GM21367 (cell line): Measurements from ENCODE around the gene RTP5.
A peak's percentile ranks its signal among the peaks of the same experiment; 100 is the strongest.

Source experiments
- ATAC-seq: cut with Tn5 transposase; IDR thresholded peaks from one replicate; pipeline ENCODE4 v1.9.1; 2021; ENCODE audit not compliant: unreplicated experiment

RTP5 gene

GRCh38 chr2:241843321-241844065, 26.0 kb upstream of the RTP5 start:
- ATAC-seq, result peak; percentile 9

GRCh38 chr2:241844066-241844728, 25.3 kb upstream of the RTP5 start:
- peak; percentile 48 for ATAC-seq

DNA sequence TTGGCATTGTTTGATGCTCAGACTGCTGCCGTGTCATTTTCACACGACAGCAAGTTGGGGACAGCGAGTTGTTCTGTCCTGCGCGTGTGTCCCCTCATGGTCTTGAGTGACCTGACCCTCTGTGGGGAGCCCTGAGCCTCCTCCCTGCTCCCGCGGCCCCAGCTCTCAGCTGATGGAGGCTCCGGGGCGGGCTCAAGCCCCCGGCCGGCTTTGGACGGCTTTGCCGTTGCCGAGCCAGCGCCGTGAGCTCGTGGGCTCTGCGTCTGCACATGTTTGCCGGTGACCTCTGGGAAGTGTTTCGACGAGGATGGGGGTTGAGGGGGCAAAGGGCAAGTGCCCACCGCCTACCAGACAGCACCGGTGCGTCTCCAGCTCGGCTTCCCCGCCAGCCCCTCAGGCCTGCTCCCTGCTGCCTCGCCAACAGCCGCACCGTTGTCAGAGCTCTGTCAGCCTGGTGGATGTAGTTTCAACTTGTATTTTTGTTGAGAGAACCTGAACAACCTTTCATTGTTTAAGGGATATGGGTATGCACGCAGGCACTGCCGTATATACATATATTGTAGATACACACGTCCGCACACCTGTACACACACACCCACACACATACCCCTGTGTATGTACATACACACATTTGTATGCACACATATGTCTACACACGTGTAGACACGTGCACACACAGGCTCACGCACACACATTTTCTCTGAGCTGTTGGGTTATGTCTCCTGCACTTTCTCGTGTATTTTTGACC, 24.5 kb upstream of the RTP5 start:
- no peak for ATAC-seq

- no peak for ATAC-seq
Measured at GRCh38 chr2:241846406-241846805, 23.1 kb upstream of the RTP5 start.

DNA sequence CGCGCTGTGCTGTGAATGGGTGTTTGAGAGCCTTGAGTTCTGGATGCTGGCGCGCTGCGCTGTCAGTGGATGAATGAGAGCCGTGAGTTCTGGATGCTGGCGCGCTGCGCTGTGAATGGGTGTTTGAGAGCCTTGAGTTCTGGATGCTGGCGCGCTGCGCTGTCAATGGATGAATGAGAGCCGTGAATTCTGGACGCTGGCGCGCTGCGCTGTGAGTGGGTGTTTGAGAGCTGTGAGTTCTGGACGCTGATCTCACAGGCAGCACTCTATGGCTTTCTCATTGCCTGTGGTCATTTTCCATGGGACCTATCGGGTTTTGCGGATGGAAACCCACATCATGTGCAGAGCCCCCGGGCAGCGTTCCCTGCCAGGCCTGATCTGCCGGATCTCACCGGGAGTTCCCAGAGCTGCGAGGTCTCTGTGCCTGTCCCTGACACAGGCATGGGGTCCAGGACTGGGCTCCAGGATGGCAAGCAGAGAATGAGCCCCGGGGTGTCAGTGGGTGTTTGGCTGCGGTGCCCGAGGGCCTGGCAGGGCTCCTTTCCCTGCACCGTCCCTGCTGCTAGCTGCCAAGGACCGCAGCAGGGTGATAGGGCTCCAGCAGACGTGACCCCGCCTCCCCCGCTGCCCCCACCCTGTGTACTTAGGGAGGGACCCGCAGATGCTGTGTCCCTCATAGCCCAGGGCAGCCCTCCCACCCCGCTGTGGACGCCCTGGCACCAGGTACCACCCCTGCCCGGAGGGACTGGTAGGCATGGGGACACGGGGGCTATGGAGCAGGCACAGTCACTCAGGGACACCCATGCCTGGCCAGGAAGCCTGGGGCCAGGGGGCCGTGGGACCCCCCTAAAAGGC, 20.5 kb upstream of the RTP5 start:
- no peak for ATAC-seq

- ATAC-seq, result no peak
Measured at GRCh38 chr2:241849616-241850543, 19.6 kb upstream of the RTP5 start.

GRCh38 chr2:241850544-241851324, 18.8 kb upstream of the RTP5 start:
- no peak for ATAC-seq

DNA sequence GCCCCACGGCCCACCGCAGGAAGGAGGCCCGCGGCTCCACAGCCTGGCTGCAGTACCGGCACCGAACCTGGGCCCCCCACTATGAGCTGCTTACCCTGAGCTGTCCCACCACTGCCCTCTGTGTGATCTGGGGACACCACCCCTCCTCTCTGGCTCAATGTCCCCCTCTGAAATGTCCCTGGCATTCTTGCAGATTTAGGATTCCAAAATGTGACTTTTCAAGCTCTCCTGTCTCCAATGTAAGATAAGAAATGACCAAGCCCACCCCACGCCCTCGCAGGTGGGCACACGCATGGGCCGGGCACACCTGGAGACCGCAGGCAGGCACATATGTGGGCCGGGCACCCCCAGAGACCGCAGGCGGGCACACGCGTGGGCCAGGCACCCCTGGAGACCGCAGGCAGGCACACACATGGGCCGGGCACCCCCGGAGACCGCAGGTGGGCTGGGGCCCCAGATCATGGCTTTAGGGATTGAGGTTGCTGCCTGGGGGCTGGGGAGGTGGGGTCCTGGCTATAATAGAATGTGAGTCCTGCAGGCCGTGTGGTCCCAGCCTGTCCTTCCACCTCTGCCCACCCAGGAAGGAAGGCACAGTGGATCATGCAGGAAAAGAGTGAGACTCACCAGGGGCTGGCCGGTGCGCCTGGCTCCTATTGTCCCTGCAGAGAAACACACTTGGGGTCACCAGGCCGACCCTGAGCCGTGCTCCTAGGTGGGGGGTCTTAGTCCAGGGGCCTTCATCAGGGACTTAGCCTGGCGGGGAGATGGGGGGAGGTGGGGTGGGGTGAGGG, 18.0 kb upstream of the RTP5 start:
- ATAC-seq, result no peak

- no peak for ATAC-seq
Measured at GRCh38 chr2:241852116-241852980, 17.2 kb upstream of the RTP5 start.

GRCh38 chr2:241852981-241853631, 16.4 kb upstream of the RTP5 start:
- no peak for ATAC-seq

- no peak for ATAC-seq
Measured at GRCh38 chr2:241853651-241854341, 15.7 kb upstream of the RTP5 start.

DNA sequence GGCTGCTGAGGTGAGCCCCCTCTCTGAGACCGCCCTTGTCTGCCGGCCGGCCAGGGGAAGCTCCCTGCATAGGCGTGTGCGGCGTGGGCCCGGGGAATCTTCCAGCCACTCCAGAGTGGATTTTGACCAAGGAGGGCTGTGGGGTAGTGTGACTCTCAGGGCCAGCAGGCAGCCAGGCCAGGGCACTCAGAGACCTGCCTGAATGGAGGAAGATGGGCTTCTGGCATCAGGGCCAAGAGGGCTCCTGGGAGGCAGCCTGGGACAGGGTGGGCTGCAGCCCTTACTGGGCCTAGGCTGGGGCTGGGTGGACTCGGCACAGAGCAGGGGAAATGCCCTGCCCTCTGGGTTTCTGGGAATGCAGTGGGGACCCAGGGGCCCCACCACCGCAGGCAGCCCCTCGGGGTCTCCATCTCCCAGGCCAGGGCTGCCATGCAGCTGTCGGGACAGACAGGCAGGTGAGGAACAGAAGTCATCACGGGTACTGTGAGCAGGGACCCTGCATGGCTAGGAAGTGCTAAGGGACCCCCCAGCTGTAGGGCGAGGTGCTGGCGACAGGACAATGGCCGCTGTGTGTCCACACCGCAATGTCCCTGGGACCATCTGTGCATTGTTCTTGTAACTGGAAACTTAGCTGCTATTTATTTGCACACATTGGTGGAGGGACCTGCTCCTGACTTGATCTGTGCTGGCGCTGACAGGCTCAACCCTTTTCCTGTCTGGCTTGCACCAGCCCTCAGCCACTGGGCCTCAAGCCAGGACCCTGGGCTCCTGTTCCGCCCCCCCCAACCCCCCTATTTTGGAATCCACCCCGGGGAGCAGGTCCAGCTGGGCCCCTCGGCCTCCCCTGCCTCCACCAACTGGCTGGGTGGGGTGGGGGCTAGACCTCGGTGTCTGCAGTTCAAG, 14.9 kb upstream of the RTP5 start:
- no peak for ATAC-seq

- no peak for ATAC-seq
Measured at GRCh38 chr2:241855245-241855887, 14.2 kb upstream of the RTP5 start.

DNA sequence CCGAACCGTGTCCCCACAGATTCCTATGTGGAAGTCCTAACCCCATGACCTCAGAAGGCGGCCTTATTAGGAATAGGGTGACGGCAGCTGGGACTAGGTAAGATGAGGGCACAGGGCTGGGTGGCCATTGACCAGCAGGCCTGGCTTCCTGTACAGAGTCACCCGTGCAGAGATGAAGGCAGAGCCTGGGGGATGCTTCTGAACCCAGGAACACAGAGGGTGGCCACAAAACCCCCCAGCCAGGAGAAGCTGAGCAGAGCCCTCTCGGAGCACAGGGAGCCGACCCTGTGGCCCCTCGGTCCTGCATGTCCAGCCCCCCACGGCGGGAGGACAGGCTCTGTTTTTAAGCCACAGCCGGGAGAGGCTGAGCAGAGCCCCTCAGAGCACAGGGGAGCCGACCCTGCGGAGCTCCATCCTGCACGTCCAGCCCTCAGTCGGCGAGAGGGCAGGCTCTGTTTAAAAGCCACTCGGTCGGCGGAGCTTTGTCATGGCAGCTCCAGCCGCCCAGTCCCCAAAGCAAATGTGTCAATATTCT, 13.6 kb upstream of the RTP5 start:
- no peak for ATAC-seq
